Erythroblast (primary cell): ENCODE measurements around the gene EPB41L4B.

ENCODE experiments used
- GATA1 ChIP-seq: IDR thresholded peaks from 2 replicates; pipeline ENCODE4 v1.6.1; 2011; ENCODE audit warnings: low read depth, mild to moderate bottlenecking, control low read depth, low read length, moderate library complexity
- POLR2A ChIP-seq: IDR thresholded peaks from 2 replicates; pipeline ENCODE4 v1.6.1; 2011; ENCODE audit warnings: mild to moderate bottlenecking, low read length

- TF ChIP-seq POLR2A = no peak
- no peak for TF ChIP-seq GATA1
These were observed 34.3 kb downstream of the EPB41L4B start for GRCh38 chr9:109286571-109286977.
